Astrocyte (in vitro differentiated cells and primary cell): Measurements from ENCODE around the gene CLDN6. TPM values are rescaled to one million over a fixed set of nuclear protein-coding genes. Genes with fewer than 3 reads are reported as not detected.
A peak's percentile ranks its signal among the peaks of the same experiment; 100 is the strongest.

Source experiments
- DNase-seq: peaks from one replicate; pipeline ENCODE4 v3.0.0-alpha.2; 2010; ENCODE audit warnings: low read depth
- FAIRE-seq: peaks from 2 replicates; lab custom pipeline; 2011; peaks lifted over from hg19 to GRCh38; lab: Jason Lieb, UNC
- H2AFZ ChIP-seq: 2 replicates; pipeline ENCODE4 v1.6.0; 2012; ENCODE audit warnings: low read depth, low read length, inconsistent platforms
- H3K27ac ChIP-seq: 2 replicates; pipeline ENCODE4 v1.5.1; 2011; ENCODE audit warnings: low read depth, low read length, inconsistent platforms
- H3K27me3 ChIP-seq: 2 replicates; pipeline ENCODE4 v1.6.0; 2011; ENCODE audit warnings: low read length, inconsistent platforms; ENCODE audit not compliant: insufficient read depth
- H3K36me3 ChIP-seq: 2 replicates; pipeline ENCODE4 v1.5.1; 2011; ENCODE audit warnings: low read length, inconsistent platforms; ENCODE audit not compliant: insufficient read depth
- H3K4me1 ChIP-seq: 2 replicates; pipeline ENCODE4 v1.5.1; 2011; ENCODE audit warnings: low read length, inconsistent platforms; ENCODE audit not compliant: insufficient read depth
- H3K4me2 ChIP-seq: 2 replicates; pipeline ENCODE4 v1.6.0; 2012; ENCODE audit warnings: low read length, inconsistent platforms
- H3K4me3 ChIP-seq: 2 replicates; pipeline ENCODE4 v1.5.1; 2011; ENCODE audit warnings: low read depth, mild to moderate bottlenecking, low read length, inconsistent platforms; ENCODE audit not compliant: insufficient read depth
- H3K79me2 ChIP-seq: 2 replicates; pipeline ENCODE4 v1.6.0; 2012; ENCODE audit warnings: mild to moderate bottlenecking, low read length, inconsistent platforms; ENCODE audit not compliant: insufficient read depth
- H3K9ac ChIP-seq: 2 replicates; pipeline ENCODE4 v1.6.0; 2012; ENCODE audit warnings: mild to moderate bottlenecking, low read length, inconsistent platforms
- H3K9me3 ChIP-seq: 2 replicates; pipeline ENCODE4 v1.5.1; 2012; ENCODE audit warnings: low read depth, mild to moderate bottlenecking, low read length, inconsistent platforms; ENCODE audit not compliant: insufficient read depth
- H4K20me1 ChIP-seq: 2 replicates; pipeline ENCODE4 v1.6.0; 2012; ENCODE audit warnings: low read length, inconsistent platforms; ENCODE audit not compliant: insufficient read depth
- H3K27ac Mint-ChIP-seq: one replicate; pipeline ENCODE4 v1.8.0; 2021; ENCODE audit warnings: mild to moderate bottlenecking, mixed read lengths; ENCODE audit not compliant: unreplicated experiment
- H3K27me3 Mint-ChIP-seq: one replicate; pipeline ENCODE4 v1.8.0; 2021; ENCODE audit warnings: low read depth, mixed read lengths; ENCODE audit not compliant: unreplicated experiment
- H3K36me3 Mint-ChIP-seq: one replicate; pipeline ENCODE4 v1.8.0; 2021; ENCODE audit warnings: low read depth, mixed read lengths; ENCODE audit not compliant: unreplicated experiment
- H3K4me1 Mint-ChIP-seq: one replicate; pipeline ENCODE4 v1.8.0; 2021; ENCODE audit warnings: low read depth, mixed read lengths; ENCODE audit not compliant: unreplicated experiment
- H3K4me3 Mint-ChIP-seq: one replicate; pipeline ENCODE4 v1.8.0; 2021; ENCODE audit warnings: mild to moderate bottlenecking, moderate library complexity, mixed read lengths; ENCODE audit not compliant: unreplicated experiment
- H3K9me3 Mint-ChIP-seq: one replicate; pipeline ENCODE4 v1.8.0; 2021; ENCODE audit warnings: mild to moderate bottlenecking, mixed read lengths; ENCODE audit not compliant: unreplicated experiment
- CTCF ChIP-seq: IDR thresholded peaks from 2 replicates; pipeline ENCODE4 v1.5.1; 2011; ENCODE audit warnings: low read depth, mild to moderate bottlenecking, inconsistent platforms, low read length, moderate library complexity; ENCODE audit not compliant: insufficient read depth
- EZH2 ChIP-seq: IDR thresholded peaks from 2 replicates; pipeline ENCODE4 v1.6.1; 2012; ENCODE audit warnings: mild to moderate bottlenecking, low read length, inconsistent platforms; ENCODE audit not compliant: insufficient read depth
- total RNA-seq: library from RNA; stranded (reverse); gene quantifications from 2 replicates; pipeline ENCODE4 v1.2.1, GENCODE V29; 2021

CLDN6 gene
- total RNA-seq, 1 donor from 2014 or later: 584 TPM

- no peaks in the 10 kb centered on the region for H3K79me2 ChIP-seq
- no peak overlapping the region for H3K4me3 ChIP-seq
- H3K4me1 Mint-ChIP-seq: peaks cover 13% of the 10 kb centered on the region
- DNase-seq: no peak
- FAIRE-seq: no peak
- H3K4me1 ChIP-seq: peaks cover 22% of the 10 kb centered on the region
- H3K27ac Mint-ChIP-seq: no peak overlapping the region
- peaks cover 24% of the 10 kb centered on the region for H3K27me3 ChIP-seq
- H2AFZ ChIP-seq: no peak overlapping the region
- TF ChIP-seq EZH2: no peak
- no peak for TF ChIP-seq CTCF
- peak overlapping the region; percentile 34 for H3K4me3 Mint-ChIP-seq
- no peak overlapping the region for H3K27ac ChIP-seq
- H3K36me3 Mint-ChIP-seq: peaks cover 3% of the 10 kb centered on the region
- H4K20me1 ChIP-seq: peaks cover 5% of the 10 kb centered on the region
- no peaks in the 10 kb centered on the region for H3K27me3 Mint-ChIP-seq
- no peak overlapping the region for H3K9ac ChIP-seq
- no peak overlapping the region for H3K4me2 ChIP-seq
- H3K9me3 Mint-ChIP-seq: no peaks in the 10 kb centered on the region
- H3K9me3 ChIP-seq: no peaks in the 10 kb centered on the region
- no peaks in the 10 kb centered on the region for H3K36me3 ChIP-seq
Measured at GRCh38 chr16:3013998-3014690, 3.8 kb downstream of the CLDN6 start.

DNA sequence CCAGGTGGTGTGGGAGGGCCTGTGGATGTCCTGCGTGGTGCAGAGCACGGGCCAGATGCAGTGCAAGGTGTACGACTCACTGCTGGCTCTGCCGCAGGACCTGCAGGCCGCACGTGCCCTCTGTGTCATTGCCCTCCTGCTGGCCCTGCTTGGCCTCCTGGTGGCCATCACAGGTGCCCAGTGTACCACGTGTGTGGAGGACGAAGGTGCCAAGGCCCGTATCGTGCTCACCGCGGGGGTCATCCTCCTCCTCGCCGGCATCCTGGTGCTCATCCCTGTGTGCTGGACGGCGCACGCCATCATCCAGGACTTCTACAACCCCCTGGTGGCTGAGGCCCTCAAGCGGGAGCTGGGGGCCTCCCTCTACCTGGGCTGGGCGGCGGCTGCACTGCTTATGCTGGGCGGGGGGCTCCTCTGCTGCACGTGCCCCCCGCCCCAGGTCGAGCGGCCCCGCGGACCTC, 4.5 kb downstream of the CLDN6 start:
- Histone ChIP-seq H3K27ac (no peak overlapping the region), H3K9me3 (no peaks in the 10 kb centered on the region), H3K4me1 (peaks cover 22% of the 10 kb centered on the region), H3K9ac (no peak overlapping the region), H3K36me3 (no peaks in the 10 kb centered on the region), H3K79me2 (no peaks in the 10 kb centered on the region), H4K20me1 (peaks cover 5% of the 10 kb centered on the region), H2AFZ (no peak overlapping the region), H3K4me2 (no peak overlapping the region), H3K4me3 (no peak overlapping the region), H3K27me3 (peaks cover 28% of the 10 kb centered on the region)
- no peak for FAIRE-seq
- no peak for TF ChIP-seq EZH2
- no peak for TF ChIP-seq CTCF
- Mint-ChIP-seq H3K36me3 (peaks cover 3% of the 10 kb centered on the region), H3K27me3 (no peaks in the 10 kb centered on the region), H3K9me3 (no peaks in the 10 kb centered on the region), H3K4me3 (no peak overlapping the region), H3K27ac (no peak overlapping the region), H3K4me1 (peaks cover 15% of the 10 kb centered on the region)
- DNase-seq: no peak

DNA sequence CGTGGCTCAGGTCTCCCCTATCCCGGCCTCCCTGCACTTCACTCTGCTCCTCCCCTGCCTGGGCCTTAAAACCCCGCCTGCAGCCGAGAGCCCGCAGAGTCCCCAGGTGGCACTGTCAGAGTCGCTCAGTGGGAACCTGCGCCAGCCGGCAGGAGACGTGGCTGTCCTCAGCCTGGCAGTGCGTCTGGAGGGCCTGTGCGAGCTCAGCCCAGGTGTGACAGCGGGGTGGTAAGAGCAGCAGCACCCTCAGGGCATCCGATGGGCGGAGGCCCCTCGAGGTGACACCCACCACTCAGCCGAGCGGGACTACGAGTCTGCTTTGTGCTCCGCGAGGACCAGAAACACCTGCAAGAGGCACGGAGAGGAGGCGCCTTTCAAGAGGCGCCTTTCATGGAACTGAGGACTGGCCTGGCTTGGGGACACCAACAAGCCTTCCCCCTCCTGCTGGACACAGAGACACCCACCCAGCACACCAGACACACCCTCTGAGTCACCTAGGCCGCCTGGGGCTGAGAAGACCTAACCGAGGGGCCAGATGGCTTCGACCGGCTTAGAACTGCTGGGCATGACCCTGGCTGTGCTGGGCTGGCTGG, 5.1 kb downstream of the CLDN6 start, which contains the start of gene CLDN9:
Gene CLDN9, plus strand, starts transcription at position 96 of the 593 bp plus-strand sequence. Its CDS starts 440 bp downstream, at position 536.
- Histone ChIP-seq H3K4me2 (no peak within 1 kb of the TSS), H3K9me3 (no peaks in the 10 kb centered on the region), H3K27me3 (peaks cover 34% of the 10 kb centered on the region), H4K20me1 (peaks cover 5% of the 10 kb centered on the region), H3K9ac (no peak within 1 kb of the TSS), H3K27ac (no peak within 1 kb of the TSS), H3K79me2 (no peaks in the 10 kb centered on the region), H2AFZ (no peak within 1 kb of the TSS), H3K36me3 (no peaks in the 10 kb centered on the region), H3K4me3 (no peak within 1 kb of the TSS), H3K4me1 (peaks cover 23% of the 10 kb centered on the region)
- Mint-ChIP-seq H3K27ac (no peak within 1 kb of the TSS), H3K4me1 (peaks cover 20% of the 10 kb centered on the region), H3K4me3 (no peak within 1 kb of the TSS), H3K27me3 (no peaks in the 10 kb centered on the region), H3K36me3 (peaks cover 3% of the 10 kb centered on the region), H3K9me3 (no peaks in the 10 kb centered on the region)
- FAIRE-seq (no peak), DNase-seq (no peak)
- TF ChIP-seq CTCF (no peak), EZH2 (peak; percentile 84)
